Prostate gland (tissue), 2 donors: ENCODE results near the gene HDGF.

Source experiments
- POLR2A ChIP-seq: fragments of 450-650 bp; IDR thresholded peaks from one replicate; pipeline ENCODE4 v1.6.1; 2016; ENCODE audit warnings: antibody characterized with exemption, mild to moderate bottlenecking
- TF ChIP-seq, protein P1 (sequence below), 4 experiments: fragments of 200-600 bp in 2 of 4; fragments of 450-650 bp in 2 of 4; sonication (generic) in 2 of 4; IDR thresholded peaks; 1 replicate in 3 of 4; 2 replicates in 1 of 4; pipeline ENCODE4 v1.5.1; 2016 to 2019; ENCODE audit warnings: antibody characterized with exemption in 4 of 4, mild to moderate bottlenecking in 2 of 4, moderate library complexity in 2 of 4

DNA sequence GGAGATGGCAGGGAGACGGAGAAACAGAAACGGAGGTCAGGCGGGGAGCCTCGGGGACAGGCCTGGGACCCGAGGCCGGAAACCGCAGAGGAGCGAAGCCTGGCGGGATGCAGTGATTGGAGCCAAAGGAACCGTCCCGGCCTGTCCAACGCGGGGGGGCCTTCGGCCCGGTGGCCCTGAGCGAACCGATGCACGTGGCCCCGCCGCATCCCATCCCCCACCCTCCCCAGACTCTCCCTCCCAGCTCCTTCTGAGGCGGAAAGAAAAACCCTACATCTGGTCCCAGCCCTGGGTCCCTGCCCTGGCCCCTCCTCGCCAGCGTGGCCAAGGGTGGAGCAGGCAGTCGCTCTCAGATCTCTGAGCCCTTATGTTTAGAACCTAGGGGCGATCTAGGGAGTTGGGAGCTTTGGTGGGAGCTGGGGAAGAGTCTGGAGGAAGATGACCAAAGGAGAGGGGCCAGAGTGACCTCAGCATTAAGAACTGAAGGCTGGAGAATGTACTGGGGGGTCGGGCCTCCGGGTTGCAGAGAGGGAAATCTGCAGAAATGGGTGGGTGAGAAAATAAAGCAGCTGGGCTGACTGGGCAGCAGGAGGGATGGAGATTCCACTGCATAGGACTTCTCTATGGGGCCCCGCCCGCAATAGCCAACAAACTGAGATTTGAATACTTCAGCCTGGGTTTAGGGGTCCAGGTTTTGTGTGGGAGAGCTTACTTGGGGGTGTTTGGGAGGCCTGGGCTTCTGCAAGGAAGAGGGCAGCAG is 44.6 kb downstream of the HDGF start:
- TF ChIP-seq, protein P1, sequence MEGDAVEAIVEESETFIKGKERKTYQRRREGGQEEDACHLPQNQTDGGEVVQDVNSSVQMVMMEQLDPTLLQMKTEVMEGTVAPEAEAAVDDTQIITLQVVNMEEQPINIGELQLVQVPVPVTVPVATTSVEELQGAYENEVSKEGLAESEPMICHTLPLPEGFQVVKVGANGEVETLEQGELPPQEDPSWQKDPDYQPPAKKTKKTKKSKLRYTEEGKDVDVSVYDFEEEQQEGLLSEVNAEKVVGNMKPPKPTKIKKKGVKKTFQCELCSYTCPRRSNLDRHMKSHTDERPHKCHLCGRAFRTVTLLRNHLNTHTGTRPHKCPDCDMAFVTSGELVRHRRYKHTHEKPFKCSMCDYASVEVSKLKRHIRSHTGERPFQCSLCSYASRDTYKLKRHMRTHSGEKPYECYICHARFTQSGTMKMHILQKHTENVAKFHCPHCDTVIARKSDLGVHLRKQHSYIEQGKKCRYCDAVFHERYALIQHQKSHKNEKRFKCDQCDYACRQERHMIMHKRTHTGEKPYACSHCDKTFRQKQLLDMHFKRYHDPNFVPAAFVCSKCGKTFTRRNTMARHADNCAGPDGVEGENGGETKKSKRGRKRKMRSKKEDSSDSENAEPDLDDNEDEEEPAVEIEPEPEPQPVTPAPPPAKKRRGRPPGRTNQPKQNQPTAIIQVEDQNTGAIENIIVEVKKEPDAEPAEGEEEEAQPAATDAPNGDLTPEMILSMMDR (IDR thresholded peaks at IDR 0.05): no peak
- no peak for TF ChIP-seq POLR2A
